Dendritic cell treated with granulocyte-macrophage colony-stimulating factor and Interleukin-4, amounts not matched to agents 40 ng/mL and 50 ng/mL, for 4 days (primary cell): ENCODE measurements around the gene HAND2.
A peak's percentile ranks its signal among the peaks of the same experiment; 100 is the strongest.

Source experiments
- H3K27ac Mint-ChIP-seq: one replicate; pipeline ENCODE4 v1.8.0; 2022; ENCODE audit warnings: mild to moderate bottlenecking, mixed read lengths
- H3K27me3 Mint-ChIP-seq: one replicate; pipeline ENCODE4 v1.8.0; 2022; ENCODE audit warnings: mild to moderate bottlenecking, mixed read lengths
- H3K36me3 Mint-ChIP-seq: one replicate; pipeline ENCODE4 v1.8.0; 2022; ENCODE audit warnings: low read depth, mixed read lengths
- H3K4me1 Mint-ChIP-seq: one replicate; pipeline ENCODE4 v1.8.0; 2022; ENCODE audit warnings: low read depth, mixed read lengths
- H3K4me3 Mint-ChIP-seq: one replicate; pipeline ENCODE4 v1.8.0; 2022; ENCODE audit warnings: mild to moderate bottlenecking, moderate library complexity, mixed read lengths
- H3K9me3 Mint-ChIP-seq: one replicate; pipeline ENCODE4 v1.8.0; 2022; ENCODE audit warnings: mixed read lengths
- intact Hi-C: fragments of 100-400 bp; cut with micrococcal nuclease; formaldehyde crosslinking; loops from one replicate; pipeline ENCODE4 v1.15.0; 2022

HAND2 gene

DNA sequence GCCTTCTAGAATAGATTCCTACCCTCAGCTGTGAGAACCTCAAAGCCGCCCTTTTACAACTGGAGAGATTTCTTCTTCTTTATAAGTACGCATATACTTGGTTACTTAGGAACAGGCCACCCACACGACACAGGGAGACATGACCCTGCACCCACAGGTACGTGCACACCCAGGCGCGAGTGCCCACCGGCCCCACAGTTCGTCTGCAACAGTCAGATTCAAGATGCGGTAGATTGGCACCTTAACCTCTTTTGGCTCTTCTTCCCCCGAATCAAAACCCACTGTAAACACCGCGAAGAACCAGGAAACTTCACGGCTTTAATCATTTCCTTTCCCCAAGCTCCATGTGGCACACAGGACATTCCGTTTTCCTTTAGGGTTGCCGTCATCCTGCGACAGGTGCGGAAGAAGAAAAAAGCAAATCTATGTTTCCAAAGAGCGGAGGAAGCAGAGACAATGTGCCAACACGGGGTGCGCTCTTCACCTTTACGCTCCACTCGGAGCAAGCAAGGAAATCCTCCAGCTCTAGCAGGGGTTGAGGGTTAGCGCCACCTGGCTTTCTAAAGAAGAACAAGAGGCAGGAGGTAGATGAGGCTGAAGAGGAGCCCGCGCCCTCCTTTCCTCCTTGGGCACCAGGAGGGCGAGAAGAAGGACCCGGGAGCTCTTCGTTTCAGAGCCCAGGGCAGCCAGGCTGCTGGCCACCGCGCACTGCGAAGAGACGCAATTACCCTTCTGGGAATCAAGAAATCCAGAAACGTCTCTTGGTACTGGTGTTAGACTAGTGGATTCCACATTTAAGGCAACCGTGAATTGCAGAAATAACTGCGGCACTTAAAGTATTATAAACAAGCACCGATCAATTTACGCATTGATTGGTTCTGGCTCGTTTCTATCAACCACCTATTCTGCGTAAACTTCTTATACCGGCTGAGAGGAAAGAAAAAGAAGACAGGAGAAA lies 35.7 kb downstream of the HAND2 start:
- no peak overlapping the region for H3K27ac Mint-ChIP-seq
- peaks cover 30% of the 10 kb centered on the region for H3K27me3 Mint-ChIP-seq
- H3K36me3 Mint-ChIP-seq: no peaks in the 10 kb centered on the region

DNA sequence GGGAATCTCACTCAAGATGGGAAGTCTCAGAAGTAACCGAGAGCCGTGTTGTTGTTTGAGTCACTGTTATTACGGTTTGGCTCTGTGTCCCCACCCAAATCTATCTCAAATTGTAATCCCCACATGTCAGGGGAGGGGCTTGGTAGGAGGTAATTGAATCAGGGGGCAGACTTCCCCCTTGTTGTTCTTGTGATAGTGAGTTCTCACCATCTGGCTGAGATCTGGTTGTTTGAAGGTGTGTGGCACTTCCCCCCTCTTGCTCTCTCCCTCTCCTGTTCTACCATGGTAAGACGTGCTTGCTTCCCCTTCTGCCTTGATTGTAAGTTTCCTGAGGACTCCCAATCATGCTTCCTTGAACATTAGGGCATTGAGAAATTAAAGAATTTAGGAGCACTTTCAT lies 37.0 kb downstream of the HAND2 start:
- H3K36me3 Mint-ChIP-seq: no peaks in the 10 kb centered on the region
- intact Hi-C loops: loop anchor here (5.0 kb wide), 1 partner anchor 176 kb away; no protein-coding TSS in a partner anchor
- peaks cover 30% of the 10 kb centered on the region for H3K27me3 Mint-ChIP-seq
- H3K4me3 Mint-ChIP-seq: no peak overlapping the region
- no peak overlapping the region for H3K27ac Mint-ChIP-seq
- peaks cover 25% of the 10 kb centered on the region for H3K4me1 Mint-ChIP-seq
- no peaks in the 10 kb centered on the region for H3K9me3 Mint-ChIP-seq

More for the DNA sequence above, 35.7 kb downstream of the HAND2 start:
- peak overlapping the region; percentile 71 for H3K4me3 Mint-ChIP-seq
- H3K9me3 Mint-ChIP-seq: no peaks in the 10 kb centered on the region
- intact Hi-C loops: loop anchor here (2.0 to 5.0 kb wide), 2 partner anchors 73 to 177 kb away; no protein-coding TSS in a partner anchor
- peaks cover 25% of the 10 kb centered on the region for H3K4me1 Mint-ChIP-seq

DNA sequence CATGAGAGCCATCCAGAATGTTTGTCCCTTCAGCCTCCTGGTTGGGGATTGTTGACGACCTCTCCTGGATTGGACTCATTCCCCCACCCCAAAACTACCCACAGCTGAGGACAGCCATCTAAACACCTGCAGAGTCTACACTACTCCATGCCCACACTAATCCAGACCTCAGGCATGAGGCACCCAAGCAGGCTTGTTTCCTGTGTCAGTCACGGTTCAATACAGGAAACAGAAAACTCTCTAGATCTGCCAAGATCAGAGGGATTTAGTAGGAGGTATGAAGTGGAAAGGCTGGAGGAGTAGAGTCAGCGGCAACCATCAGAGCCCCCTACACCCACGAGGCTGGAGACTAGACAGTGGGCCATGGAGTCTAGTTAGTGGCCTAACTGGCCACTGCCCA lies 37.7 kb downstream of the HAND2 start:
- H3K27ac Mint-ChIP-seq: no peak overlapping the region
- no peaks in the 10 kb centered on the region for H3K9me3 Mint-ChIP-seq
- H3K36me3 Mint-ChIP-seq: no peaks in the 10 kb centered on the region
- no peak overlapping the region for H3K4me3 Mint-ChIP-seq
- H3K27me3 Mint-ChIP-seq: peaks cover 30% of the 10 kb centered on the region
- peaks cover 25% of the 10 kb centered on the region for H3K4me1 Mint-ChIP-seq
- intact Hi-C loops: loop anchor here (5.0 kb wide), 1 partner anchor 175 kb away; no protein-coding TSS in a partner anchor

DNA sequence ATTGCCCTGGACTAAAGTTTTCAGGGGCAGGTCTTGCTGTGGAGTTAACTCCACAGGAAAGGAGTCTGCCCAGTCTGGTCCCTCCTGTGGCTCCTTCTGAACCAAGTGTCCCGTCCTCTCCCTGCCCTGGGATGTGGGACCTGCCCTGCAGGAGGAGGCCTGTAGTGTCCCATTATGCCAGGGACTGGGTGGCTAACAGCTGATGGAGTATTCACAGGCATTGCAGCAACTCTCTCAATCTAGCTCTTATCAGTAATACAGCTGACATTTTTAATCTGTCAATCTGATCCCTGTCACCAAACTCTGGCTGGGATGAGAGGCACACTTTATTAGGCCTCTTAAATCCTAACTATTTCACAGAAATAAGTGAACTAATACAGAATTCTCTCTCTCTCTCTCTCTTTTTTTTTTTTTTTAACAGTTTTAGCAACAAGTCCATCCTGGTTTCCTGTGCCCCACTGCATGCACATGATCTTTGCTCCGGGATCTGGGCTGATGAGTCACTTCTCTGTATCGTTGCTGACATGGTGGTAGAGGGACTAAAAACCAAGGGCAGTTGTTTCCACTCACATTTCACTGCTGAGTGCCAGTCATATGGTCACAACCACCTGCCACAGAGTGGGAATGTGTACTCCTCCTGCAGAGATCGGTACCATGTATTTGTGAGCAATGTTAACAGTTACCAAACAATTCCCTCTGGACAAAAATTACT lies 39.1 kb downstream of the HAND2 start:
- no peaks in the 10 kb centered on the region for H3K9me3 Mint-ChIP-seq
- intact Hi-C loops: loop anchor here (5.0 kb wide), 1 partner anchor 174 kb away; no protein-coding TSS in a partner anchor
- H3K36me3 Mint-ChIP-seq: no peaks in the 10 kb centered on the region
- no peak overlapping the region for H3K4me3 Mint-ChIP-seq
- peak overlapping the region; percentile 29 for H3K27ac Mint-ChIP-seq
- peaks cover 23% of the 10 kb centered on the region for H3K27me3 Mint-ChIP-seq
- peaks cover 25% of the 10 kb centered on the region for H3K4me1 Mint-ChIP-seq

DNA sequence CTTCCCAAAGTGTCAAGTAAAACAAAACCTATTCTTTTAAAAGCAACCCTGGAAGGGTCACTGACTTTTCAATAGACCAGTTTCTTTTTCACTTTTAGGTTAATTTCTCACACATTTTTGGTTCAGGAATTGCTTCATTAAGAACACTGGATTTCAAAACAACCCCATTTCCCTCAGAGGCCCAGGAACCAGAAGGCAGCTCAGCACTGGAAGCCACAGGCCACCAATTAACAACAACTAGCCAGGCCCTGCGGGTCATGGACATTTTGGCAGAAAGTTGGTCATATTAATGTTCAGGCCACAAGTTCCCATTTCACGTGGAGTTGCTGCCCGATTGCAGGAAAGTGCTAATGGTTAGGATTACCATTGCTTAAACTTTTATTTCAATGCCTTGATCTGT lies 39.8 kb downstream of the HAND2 start:
- intact Hi-C loops: loop anchor here (5.0 kb wide), 1 partner anchor 173 kb away; no protein-coding TSS in a partner anchor
- Mint-ChIP-seq H3K27me3 (peaks cover 17% of the 10 kb centered on the region), H3K9me3 (no peaks in the 10 kb centered on the region), H3K36me3 (no peaks in the 10 kb centered on the region), H3K4me1 (peaks cover 25% of the 10 kb centered on the region), H3K4me3 (no peak overlapping the region), H3K27ac (peak overlapping the region; percentile 29)

DNA sequence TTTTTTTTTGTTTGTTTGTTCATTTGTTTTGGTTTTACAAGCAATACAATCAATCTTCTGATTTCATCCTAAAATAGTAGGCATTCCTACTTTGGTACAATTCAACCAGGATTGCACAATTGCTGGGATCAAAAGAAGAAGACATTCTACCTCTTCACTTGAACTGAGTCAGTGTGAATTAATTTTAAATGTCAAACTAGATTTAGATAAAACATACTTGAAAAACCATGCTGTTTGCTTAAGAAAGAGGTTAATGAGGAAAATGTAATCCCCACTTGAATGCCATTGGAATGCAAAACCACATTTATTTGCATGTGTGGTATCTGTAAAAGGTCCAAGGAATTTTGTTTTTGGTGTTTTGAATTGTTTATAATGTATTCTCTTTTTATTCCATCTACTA lies 40.5 kb downstream of the HAND2 start:
- intact Hi-C loops: no loop called here
- Mint-ChIP-seq H3K27ac (no peak overlapping the region), H3K4me1 (peaks cover 23% of the 10 kb centered on the region), H3K4me3 (no peak overlapping the region), H3K27me3 (peaks cover 13% of the 10 kb centered on the region), H3K9me3 (no peaks in the 10 kb centered on the region), H3K36me3 (no peaks in the 10 kb centered on the region)

DNA sequence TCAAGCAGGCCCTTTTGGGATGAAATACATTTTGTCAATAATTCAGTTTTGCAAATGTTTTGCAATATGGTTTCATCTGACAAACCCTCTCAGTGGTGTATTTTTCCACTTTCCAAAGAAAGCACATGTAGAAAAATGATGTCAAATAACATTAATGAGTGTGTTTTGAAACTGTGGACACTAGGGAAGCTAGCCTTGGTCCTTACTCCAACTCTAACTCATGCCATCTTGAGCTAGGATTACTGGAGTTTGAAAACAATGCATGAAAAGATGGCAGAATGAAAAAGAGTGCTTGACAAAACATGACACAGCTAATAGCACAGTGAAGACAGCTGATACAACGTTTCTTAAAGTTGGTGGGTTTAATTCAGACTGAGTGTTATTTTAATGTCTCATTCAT lies 41.4 kb downstream of the HAND2 start:
- Mint-ChIP-seq H3K4me3 (no peak overlapping the region), H3K36me3 (no peaks in the 10 kb centered on the region), H3K9me3 (no peaks in the 10 kb centered on the region), H3K27me3 (peaks cover 7% of the 10 kb centered on the region), H3K4me1 (peaks cover 16% of the 10 kb centered on the region), H3K27ac (no peak overlapping the region)
- intact Hi-C loops: no loop called here

DNA sequence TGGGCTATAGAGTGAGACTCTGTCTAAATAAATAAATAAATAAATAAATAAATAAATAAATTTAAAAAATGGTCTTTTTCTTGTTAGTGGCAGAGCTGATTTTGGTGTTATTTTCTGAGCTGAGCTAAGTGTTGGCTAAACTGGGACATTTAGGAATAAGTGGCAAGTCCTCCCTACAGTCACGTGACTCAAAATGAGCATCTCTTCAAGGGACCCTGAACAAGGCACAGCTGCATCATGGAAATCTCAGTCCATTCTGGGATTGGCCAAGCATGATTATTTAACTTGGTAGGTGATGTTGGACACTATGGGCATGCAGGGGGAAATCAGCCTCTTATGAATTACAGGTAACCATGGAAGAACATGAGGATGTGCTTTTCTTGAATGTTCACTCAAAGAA lies 42.0 kb downstream of the HAND2 start:
- Mint-ChIP-seq H3K27ac (no peak overlapping the region), H3K9me3 (no peaks in the 10 kb centered on the region), H3K4me3 (no peak overlapping the region), H3K36me3 (no peaks in the 10 kb centered on the region), H3K27me3 (peaks cover 3% of the 10 kb centered on the region), H3K4me1 (peaks cover 16% of the 10 kb centered on the region)
- intact Hi-C loops: no loop called here

DNA sequence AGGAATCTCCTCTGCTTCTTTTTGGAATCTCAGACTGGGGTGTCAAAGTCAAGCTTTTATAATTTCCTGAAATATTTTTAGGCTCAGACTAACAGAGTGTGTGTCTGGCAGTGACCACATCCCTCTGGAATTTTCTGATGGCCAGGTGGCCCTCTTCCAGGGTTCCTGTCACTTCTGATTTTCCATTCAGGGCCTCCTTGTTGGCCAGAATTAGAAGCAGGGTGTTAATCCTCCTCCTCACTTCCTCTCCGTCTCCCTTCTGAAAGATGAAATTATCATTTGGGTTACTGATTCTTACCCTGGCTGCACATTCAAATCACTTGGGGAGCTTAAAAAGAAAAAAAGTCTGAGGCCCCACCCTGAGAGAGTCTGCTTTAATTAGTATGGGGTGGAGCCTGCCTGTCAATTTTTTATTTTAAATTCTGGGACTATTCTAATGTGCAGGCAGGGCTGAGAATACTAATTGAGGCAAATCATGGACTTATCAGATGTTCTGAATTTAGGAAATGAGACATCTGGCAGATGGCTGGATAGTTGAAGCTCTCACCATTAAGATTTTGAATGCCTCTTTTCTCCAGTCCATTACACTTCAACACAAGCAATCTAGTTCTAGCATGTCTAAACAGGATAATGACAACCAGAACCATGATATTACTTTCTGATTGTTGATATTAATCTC lies 43.2 kb downstream of the HAND2 start:
- Mint-ChIP-seq H3K27ac (no peak overlapping the region), H3K4me3 (no peak overlapping the region), H3K36me3 (no peaks in the 10 kb centered on the region), H3K9me3 (no peaks in the 10 kb centered on the region), H3K27me3 (no peaks in the 10 kb centered on the region), H3K4me1 (peaks cover 16% of the 10 kb centered on the region)
- intact Hi-C loops: no loop called here

DNA sequence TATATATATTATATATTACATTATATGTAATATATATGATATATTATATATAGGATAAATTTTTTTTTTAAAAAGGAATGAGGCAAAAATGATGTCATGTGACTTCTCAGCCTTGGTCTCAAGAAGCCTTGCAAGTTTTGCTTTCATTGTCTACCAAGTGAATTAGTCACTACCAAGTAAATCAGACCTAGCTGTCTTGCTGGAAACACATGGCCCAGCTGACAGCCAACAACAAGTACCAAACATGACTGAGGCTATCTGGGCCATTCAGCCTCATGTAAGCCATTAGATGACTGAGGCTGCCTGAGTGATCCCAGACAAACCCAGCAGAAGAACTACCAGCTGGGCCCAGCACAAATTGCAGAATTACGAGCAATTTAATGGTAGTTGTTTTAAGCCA lies 44.9 kb downstream of the HAND2 start:
- Mint-ChIP-seq H3K9me3 (no peaks in the 10 kb centered on the region), H3K27ac (no peak overlapping the region), H3K27me3 (no peaks in the 10 kb centered on the region), H3K4me1 (peaks cover 2% of the 10 kb centered on the region), H3K4me3 (no peak overlapping the region), H3K36me3 (no peaks in the 10 kb centered on the region)
- intact Hi-C loops: no loop called here

DNA sequence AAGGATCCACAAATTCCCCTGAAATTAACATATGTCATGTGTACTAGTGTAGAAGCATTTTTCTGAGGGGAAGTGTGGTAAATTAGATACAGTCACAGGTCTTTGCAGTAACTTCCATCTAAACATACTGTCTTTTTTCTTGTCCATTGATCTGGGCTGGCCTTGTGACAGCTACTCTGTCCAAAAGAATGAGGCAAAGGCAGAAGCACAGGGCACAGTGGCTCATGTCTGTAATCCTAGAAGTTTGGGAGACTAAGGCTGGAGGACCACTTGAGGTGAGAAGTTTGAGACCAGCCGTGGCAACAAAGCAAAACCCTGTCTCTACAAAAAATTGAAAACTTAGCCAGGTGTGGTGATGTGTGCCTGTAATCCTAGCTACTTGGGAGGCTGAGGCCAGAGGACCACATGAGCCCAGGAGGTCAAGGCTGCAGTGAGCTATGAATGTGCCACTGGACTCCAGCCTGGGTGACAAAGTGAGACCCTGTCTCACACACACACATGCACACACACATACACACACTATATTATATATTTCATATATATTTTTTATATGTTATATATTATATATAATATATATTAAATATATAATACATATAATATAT lies 47.6 kb downstream of the HAND2 start:
- intact Hi-C loops: no loop called here
- Mint-ChIP-seq H3K4me3 (no peak overlapping the region), H3K9me3 (no peaks in the 10 kb centered on the region), H3K4me1 (no peaks in the 10 kb centered on the region), H3K27ac (no peak overlapping the region), H3K27me3 (no peaks in the 10 kb centered on the region), H3K36me3 (no peaks in the 10 kb centered on the region)

DNA sequence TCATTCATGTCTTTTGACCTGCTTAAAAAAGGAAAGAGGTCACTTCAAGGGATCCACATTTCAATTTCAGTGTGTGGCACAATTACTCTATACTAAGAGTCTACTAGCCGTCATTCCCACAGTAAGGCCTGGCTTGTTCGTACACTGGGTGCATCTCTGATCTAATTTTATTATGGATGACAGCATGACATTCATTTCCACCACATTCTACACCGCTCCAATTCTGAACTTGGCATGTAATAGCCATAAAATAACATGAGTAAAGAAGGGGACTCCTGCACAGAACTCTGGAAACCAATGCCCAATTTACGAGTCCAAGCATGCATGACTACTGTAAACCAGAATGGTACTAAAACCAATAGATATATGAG lies 51.1 kb downstream of the HAND2 start:
- no peaks in the 10 kb centered on the region for H3K4me1 Mint-ChIP-seq
- no peak overlapping the region for H3K27ac Mint-ChIP-seq
- no peak overlapping the region for H3K4me3 Mint-ChIP-seq
- no peaks in the 10 kb centered on the region for H3K9me3 Mint-ChIP-seq
- H3K27me3 Mint-ChIP-seq: no peaks in the 10 kb centered on the region
- intact Hi-C loops: no loop called here
- H3K36me3 Mint-ChIP-seq: no peaks in the 10 kb centered on the region

DNA sequence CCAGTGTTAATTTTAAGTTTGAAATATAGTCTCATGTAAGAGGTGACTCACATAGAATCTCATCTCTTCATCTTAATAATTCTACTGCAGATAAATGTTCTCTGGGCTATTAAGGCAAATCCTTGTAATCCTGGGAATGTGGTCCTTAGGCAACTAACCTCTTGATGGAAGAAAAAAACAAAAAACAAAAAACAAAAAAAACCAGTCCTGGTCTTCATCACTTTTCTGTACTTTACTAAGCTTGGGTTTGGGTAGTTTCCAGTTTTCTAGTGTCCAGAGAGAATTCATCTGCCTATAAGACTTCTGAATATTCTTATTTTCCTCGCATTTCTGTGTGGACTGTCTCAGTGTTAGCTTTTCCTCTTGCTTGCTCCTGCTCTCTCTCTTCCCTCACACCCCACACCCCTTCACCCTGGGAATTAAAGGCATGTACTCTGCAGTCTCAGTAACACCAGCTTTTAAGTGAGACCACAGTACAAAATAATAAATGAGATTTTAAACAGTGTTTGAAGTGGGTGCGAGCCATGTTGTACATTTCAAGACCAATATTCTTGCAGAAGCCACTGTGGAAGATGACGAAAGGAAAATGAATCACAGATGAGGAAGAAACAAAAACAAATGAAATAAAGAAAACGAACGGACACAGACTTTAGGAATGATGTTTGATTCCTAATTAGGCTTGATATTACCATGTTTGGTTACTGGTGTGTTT lies 51.7 kb downstream of the HAND2 start:
- no peaks in the 10 kb centered on the region for H3K4me1 Mint-ChIP-seq
- intact Hi-C loops: no loop called here
- no peaks in the 10 kb centered on the region for H3K9me3 Mint-ChIP-seq
- H3K4me3 Mint-ChIP-seq: no peak overlapping the region
- H3K36me3 Mint-ChIP-seq: no peaks in the 10 kb centered on the region
- H3K27me3 Mint-ChIP-seq: no peaks in the 10 kb centered on the region
- H3K27ac Mint-ChIP-seq: no peak overlapping the region
